GM12892 (cell line): Measurements from ENCODE around the gene CALML3.

Experiments used
- DNase-seq: peaks from one replicate; pipeline ENCODE4 v3.0.0; 2011; ENCODE audit not compliant: insufficient read length
- FAIRE-seq: peaks from 2 replicates; lab custom pipeline; 2011; peaks lifted over from hg19 to GRCh38; lab: Jason Lieb, UNC
- POLR2A ChIP-seq: IDR thresholded peaks from 2 replicates; pipeline ENCODE4 v1.6.1; 2011; ENCODE audit warnings: low read depth, low read length, control low read depth
- POLR2AphosphoS5 ChIP-seq: IDR thresholded peaks from 2 replicates; pipeline ENCODE4 v1.6.1; 2011; ENCODE audit warnings: low read depth, low read length, control low read depth
- TAF1 ChIP-seq: IDR thresholded peaks from 2 replicates; pipeline ENCODE4 v1.6.1; 2011; ENCODE audit warnings: low read depth, mild to moderate bottlenecking, control low read depth, low read length, borderline replicate concordance

CALML3 gene

DNA sequence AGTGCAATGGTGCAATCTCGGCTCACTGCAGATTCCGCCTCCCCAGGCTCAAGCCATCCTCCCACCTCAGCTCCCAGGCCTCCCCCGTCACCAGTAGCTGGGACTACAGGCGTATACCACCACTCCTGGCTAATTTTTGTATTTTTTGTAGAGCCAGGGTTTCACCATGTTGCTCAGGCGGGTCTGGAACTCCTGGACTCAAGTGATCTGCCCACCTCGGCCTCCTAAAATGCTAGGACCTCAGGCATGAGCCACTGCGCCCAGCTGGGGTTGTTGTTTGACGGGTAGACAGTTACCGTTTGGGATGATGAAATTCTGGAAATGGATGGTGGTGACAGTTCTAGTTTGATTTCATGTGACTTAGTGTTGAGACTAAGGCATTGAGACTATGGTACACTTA, 15.3 kb downstream of the CALML3 start:
- TF ChIP-seq TAF1, result no peak
- no peak for TF ChIP-seq POLR2AphosphoS5
- TF ChIP-seq POLR2A, result no peak
- FAIRE-seq (no peak), DNase-seq (no peak)

GRCh38 chr10:5540891-5541290, 16.1 kb downstream of the CALML3 start:
- no peak for FAIRE-seq
- no peak for DNase-seq
- TF ChIP-seq TAF1, result no peak
- TF ChIP-seq POLR2A, result no peak
- TF ChIP-seq POLR2AphosphoS5, result no peak

- no peak for DNase-seq
- FAIRE-seq, result no peak
- TF ChIP-seq TAF1 (no peak), POLR2A (no peak)
Measured at GRCh38 chr10:5542100-5542499, 17.3 kb downstream of the CALML3 start.

DNA sequence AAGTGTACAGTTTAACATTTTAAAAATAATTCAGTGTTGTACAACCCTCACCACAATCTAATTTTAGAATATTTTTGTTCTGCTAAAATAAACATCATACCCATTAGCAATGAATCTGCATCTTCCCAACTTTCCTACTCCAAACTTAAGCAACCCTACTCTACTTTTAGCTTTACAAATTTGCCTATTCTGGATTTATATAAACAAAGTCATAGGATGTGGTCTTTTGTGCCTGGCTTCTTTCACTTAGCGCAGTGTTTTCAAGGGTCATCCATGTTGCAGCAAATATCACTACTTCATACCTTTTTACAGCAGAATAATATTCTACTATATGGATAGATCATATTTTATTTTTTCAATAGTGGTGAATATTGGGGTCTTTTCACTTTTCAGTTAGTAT, 18.9 kb downstream of the CALML3 start:
- TF ChIP-seq POLR2AphosphoS5 (no peak), TAF1 (no peak), POLR2A (no peak)
- FAIRE-seq, result no peak
- no peak for DNase-seq

GRCh38 chr10:5544216-5544805, 19.6 kb downstream of the CALML3 start:
- DNase-seq, result no peak
- no peak for FAIRE-seq
- TF ChIP-seq POLR2A, result no peak
- TF ChIP-seq POLR2AphosphoS5, result no peak
- TF ChIP-seq TAF1, result no peak

GRCh38 chr10:5545011-5545410, 20.2 kb downstream of the CALML3 start:
- FAIRE-seq (no peak), DNase-seq (no peak)
- TF ChIP-seq TAF1 (no peak), POLR2AphosphoS5 (no peak), POLR2A (no peak)

DNA sequence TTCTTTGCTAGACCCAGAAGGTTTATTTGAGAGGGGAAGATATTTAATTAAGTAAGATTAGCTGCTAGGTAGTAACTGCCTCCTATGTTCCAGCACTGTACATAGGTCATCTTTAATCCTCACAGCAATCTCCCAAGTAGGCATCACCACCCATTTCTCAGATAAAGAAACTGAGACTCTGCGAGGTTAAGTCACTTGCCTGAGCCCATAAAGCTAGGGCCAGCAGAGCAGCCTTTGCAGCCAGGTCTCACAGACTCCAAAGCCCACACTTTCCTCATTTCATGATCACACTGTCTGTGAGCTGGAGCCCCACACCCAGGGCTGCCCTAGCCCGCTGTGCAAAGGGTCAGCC, 20.6 kb downstream of the CALML3 start:
- no peak for DNase-seq
- FAIRE-seq, result no peak
- no peak for TF ChIP-seq TAF1
- TF ChIP-seq POLR2AphosphoS5, result no peak
- TF ChIP-seq POLR2A, result no peak

GRCh38 chr10:5545778-5546710, 21.3 kb downstream of the CALML3 start:
- DNase-seq, result no peak
- no peak for TF ChIP-seq TAF1
- no peak for TF ChIP-seq POLR2AphosphoS5
- TF ChIP-seq POLR2A, result no peak
- no peak for FAIRE-seq

DNA sequence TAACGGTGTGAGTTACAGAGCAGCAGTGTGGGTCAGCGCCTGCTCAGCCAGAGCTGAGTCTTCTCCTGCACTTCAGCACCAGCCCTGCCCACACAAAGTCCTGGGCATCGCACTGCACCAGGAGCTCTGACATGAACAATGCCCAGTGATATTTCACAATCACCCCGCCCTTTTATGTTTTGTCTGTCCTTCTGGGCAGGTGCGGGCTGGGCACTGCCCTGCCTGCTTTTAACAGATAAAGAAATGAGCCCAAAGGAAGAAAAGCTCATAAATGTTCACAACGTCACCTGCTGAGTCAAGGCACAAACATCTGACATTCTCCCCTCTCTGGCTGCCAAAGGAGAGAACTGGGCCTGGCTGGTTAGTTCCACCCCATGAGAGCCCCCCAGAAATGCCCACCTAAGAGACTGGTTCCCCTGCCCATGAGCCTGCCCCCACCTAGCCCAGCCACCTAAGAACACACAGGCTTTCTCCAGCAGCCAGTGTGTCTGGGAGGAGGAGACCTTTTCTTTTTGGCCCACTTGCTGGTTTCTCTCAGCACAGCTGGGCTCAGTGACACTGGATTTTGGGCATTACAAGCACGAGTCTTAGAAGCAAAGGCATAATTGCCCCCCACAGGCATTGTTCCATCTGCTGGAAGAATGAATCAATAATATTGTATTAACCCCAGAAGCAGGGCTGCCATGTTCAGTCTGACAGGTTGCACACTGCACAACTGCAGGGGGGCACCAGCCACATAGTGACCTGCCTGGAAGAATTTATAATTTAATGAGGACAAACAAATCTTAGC, 22.3 kb downstream of the CALML3 start:
- no peak for TF ChIP-seq TAF1
- no peak for TF ChIP-seq POLR2A
- TF ChIP-seq POLR2AphosphoS5, result no peak
- no peak for FAIRE-seq
- no peak for DNase-seq

GRCh38 chr10:5547681-5547930, 22.8 kb downstream of the CALML3 start:
- no peak for FAIRE-seq
- DNase-seq, result no peak
- TF ChIP-seq TAF1, result no peak
- TF ChIP-seq POLR2A, result no peak
- no peak for TF ChIP-seq POLR2AphosphoS5

DNA sequence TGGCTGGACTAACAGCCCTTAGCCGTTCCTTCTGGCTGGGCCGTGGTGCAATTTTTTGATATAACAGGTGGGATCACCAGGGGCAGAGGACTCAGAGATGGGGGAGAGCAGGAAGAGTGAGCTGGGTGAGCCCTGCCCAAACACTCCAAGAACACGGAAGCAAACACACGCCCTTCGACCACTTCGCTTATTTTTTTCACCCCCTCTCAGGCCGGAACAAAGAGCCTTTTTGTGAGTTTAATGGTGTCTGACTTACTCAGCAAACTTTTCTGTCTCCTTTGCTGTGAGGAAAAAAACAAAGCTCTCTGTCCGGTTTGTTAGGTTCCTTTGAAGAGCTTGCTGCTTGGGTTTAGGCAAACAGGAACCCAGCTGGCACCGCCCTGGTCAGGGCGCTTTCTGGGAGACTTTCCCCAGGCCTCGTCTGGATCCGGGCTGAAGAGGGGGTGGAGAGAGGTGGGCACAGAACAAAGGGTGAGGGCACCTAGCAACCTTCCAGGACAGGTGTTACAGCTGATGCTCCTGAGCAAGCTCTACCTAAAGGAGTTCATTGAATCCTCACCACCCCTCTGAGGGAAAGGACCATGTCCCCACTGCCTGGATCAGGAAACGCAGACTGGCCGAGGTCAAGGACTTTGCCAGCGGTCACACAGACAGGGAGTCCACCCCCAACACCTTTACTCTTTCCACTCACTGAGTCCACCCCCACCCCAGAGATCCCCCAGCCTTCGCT, 23.3 kb downstream of the CALML3 start:
- no peak for FAIRE-seq
- no peak for DNase-seq
- TF ChIP-seq TAF1 (no peak), POLR2AphosphoS5 (no peak)
